Measurements from ENCODE around the gene OR51E1. TPM values are rescaled to one million over a fixed set of nuclear protein-coding genes. Genes with fewer than 3 reads are reported as not detected.

Gene OR51E1
- total and polyA plus RNA-seq, 3 experiments from 2014 or later, result not detected

- Histone ChIP-seq H3K4me3 (ENCODE audit: low read length) (no peak overlapping the region), H3K9me3 (ENCODE audit: low read length) (no peaks in the 10 kb centered on the region), H3K27me3 (ENCODE audit: insufficient read depth, low read length, poor library complexity, severe bottlenecking) (no peaks in the 10 kb centered on the region), H3K4me1 (ENCODE audit: insufficient read depth, low read length) (no peaks in the 10 kb centered on the region), H3K27ac (ENCODE audit: low read depth, low read length) (no peak overlapping the region), H3K36me3 (ENCODE audit: insufficient read depth, low read length) (no peaks in the 10 kb centered on the region)
- H3K27ac Mint-ChIP-seq, result no peak overlapping the region
- H3K27me3 Mint-ChIP-seq, result peaks cover 3 to 5% of the 10 kb centered on the region in 2 donors
- H3K9me3 Mint-ChIP-seq, result no peaks in the 10 kb centered on the region
- no peaks in the 10 kb centered on the region for H3K36me3 Mint-ChIP-seq
- DNase-seq, result no peak
- no peak overlapping the region for H3K4me3 Mint-ChIP-seq
- CTCF ChIA-PET, result no interaction called here
- H3K4me1 Mint-ChIP-seq, result peaks cover 0 to 6% (median 6%) of the 10 kb centered on the region in 3 donors
- POLR2A ChIA-PET, result no interaction called here
Measured at GRCh38 chr11:4704790-4705334, 61.1 kb downstream of the OR51E1 start.

Other genes starting within 250 kb of the OR51E1 start
- gene OR52K2, start 194.7 kb upstream of the OR51E1 start, total RNA-seq, result not detected
- gene OR52K2, start 194.7 kb upstream of the OR51E1 start, polyA plus RNA-seq, result not detected
- not detected for gene OR52K1, start 161.3 kb upstream of the OR51E1 start, total RNA-seq
- not detected for gene OR52K1, start 161.3 kb upstream of the OR51E1 start, polyA plus RNA-seq
- gene OR52M1, start 98.8 kb upstream of the OR51E1 start, total RNA-seq, result not detected
- not detected for gene OR52M1, start 98.8 kb upstream of the OR51E1 start, polyA plus RNA-seq
- not detected for gene OR52I2, start 62.2 kb upstream of the OR51E1 start, total RNA-seq
- gene OR52I2, start 62.2 kb upstream of the OR51E1 start, polyA plus RNA-seq, result not detected
- not detected for gene OR52I1, start 49.9 kb upstream of the OR51E1 start, total RNA-seq
- gene OR52I1, start 49.9 kb upstream of the OR51E1 start, polyA plus RNA-seq, result not detected
- 10 to 100 TPM; 11.8 to 12.2 TPM for gene TRIM68, start 35.8 kb upstream of the OR51E1 start, total RNA-seq
- 14.9 TPM for gene TRIM68, start 35.8 kb upstream of the OR51E1 start, polyA plus RNA-seq
- not detected for gene OR51D1, start 6.5 kb upstream of the OR51E1 start, total RNA-seq
- gene OR51D1, start 6.5 kb upstream of the OR51E1 start, polyA plus RNA-seq, result not detected
- not detected for gene OR51E2, start 53.9 kb downstream of the OR51E1 start, total RNA-seq
- gene OR51E2, start 53.9 kb downstream of the OR51E1 start, polyA plus RNA-seq, result not detected
- not detected for gene MMP26, start 60.8 kb downstream of the OR51E1 start, total RNA-seq
- gene MMP26, start 60.8 kb downstream of the OR51E1 start, polyA plus RNA-seq, result not detected
- not detected for gene OR51F1, start 126.0 kb downstream of the OR51E1 start, total RNA-seq
- gene OR51F1, start 126.0 kb downstream of the OR51E1 start, polyA plus RNA-seq, result not detected
- gene OR52R1, start 160.4 kb downstream of the OR51E1 start, total RNA-seq, result not detected
- not detected for gene OR52R1, start 160.4 kb downstream of the OR51E1 start, polyA plus RNA-seq
- not detected for gene OR51F2, start 177.3 kb downstream of the OR51E1 start, total RNA-seq
- gene OR51F2, start 177.3 kb downstream of the OR51E1 start, polyA plus RNA-seq, result not detected
- not detected for gene OR51S1, start 205.2 kb downstream of the OR51E1 start, total RNA-seq
- gene OR51S1, start 205.2 kb downstream of the OR51E1 start, polyA plus RNA-seq, result not detected
- not detected for gene OR51T1, start 237.9 kb downstream of the OR51E1 start, total RNA-seq
- not detected for gene OR51T1, start 237.9 kb downstream of the OR51E1 start, polyA plus RNA-seq